OCI-LY7 (cell line): ENCODE results near the gene OR14K1. TPM values are rescaled to one million over a fixed set of nuclear protein-coding genes. Genes with fewer than 3 reads are reported as not detected.

Experiments
- BruUV-seq: library from RNA; stranded (reverse); fragments of 400-500 nt; replicated peaks from 2 replicates; lab custom pipeline; 2021; lab: Mats Ljungman, UMichigan
- CTCF ChIA-PET: fragments of 300-600 bp; sonication (Branson Sonifier 250); formaldehyde crosslinking; loops from one replicate; lab custom pipeline; 2022; ENCODE audit warnings: antibody characterized with exemption; ENCODE audit not compliant: unreplicated experiment; lab: Charles Lee
- POLR2A ChIA-PET: fragments of 300-600 bp; sonication (Branson Sonifier 250); formaldehyde crosslinking; loops from one replicate; lab custom pipeline; 2022; ENCODE audit warnings: antibody characterized with exemption; lab: Charles Lee
- DNase-seq: peaks from one replicate; pipeline ENCODE4 v3.0.0-alpha.2; 2015; ENCODE audit warnings: low spot score
- H2AFZ ChIP-seq: fragments of 200-600 bp; sonication (generic), shearing (Covaris generic); 2 replicates; pipeline ENCODE4 v1.6.1; 2014; ENCODE audit warnings: mild to moderate bottlenecking, antibody characterized with exemption, low read length, moderate library complexity
- H3K27ac ChIP-seq: fragments of 200-600 bp; sonication (generic); 2 replicates; pipeline ENCODE4 v1.5.1; 2014; ENCODE audit warnings: mixed run types, low read depth, mild to moderate bottlenecking, moderate library complexity, low read length, inconsistent platforms; ENCODE audit not compliant: poor library complexity, severe bottlenecking
- H3K36me3 ChIP-seq: fragments of 200-600 bp; sonication (generic); 2 replicates; pipeline ENCODE4 v1.6.1; 2014; ENCODE audit warnings: mild to moderate bottlenecking, antibody characterized with exemption, low read length, moderate library complexity, mixed read lengths; ENCODE audit not compliant: insufficient read depth
- H3K4me1 ChIP-seq: fragments of 200-600 bp; sonication (generic); 2 replicates; pipeline ENCODE4 v1.5.1; 2014; ENCODE audit warnings: mild to moderate bottlenecking, low read length; ENCODE audit not compliant: insufficient read depth, poor library complexity, severe bottlenecking
- H3K4me2 ChIP-seq: fragments of 200-600 bp; sonication (generic); 2 replicates; pipeline ENCODE4 v1.6.1; 2014; ENCODE audit warnings: mild to moderate bottlenecking, low read length
- H3K4me3 ChIP-seq: fragments of 200-600 bp; sonication (generic); 2 replicates; pipeline ENCODE4 v1.5.1; 2014; ENCODE audit warnings: mild to moderate bottlenecking, low read depth, low read length; ENCODE audit not compliant: poor library complexity, severe bottlenecking
- H3K79me2 ChIP-seq: fragments of 200-600 bp; sonication (generic); 2 replicates; pipeline ENCODE4 v1.6.1; 2016; ENCODE audit warnings: low read depth, mild to moderate bottlenecking, low read length, moderate library complexity, mixed read lengths; ENCODE audit not compliant: insufficient read depth
- H3K9me2 ChIP-seq: fragments of 200-600 bp; sonication (generic); 2 replicates; pipeline ENCODE4 v1.6.1; 2016; ENCODE audit warnings: mild to moderate bottlenecking, low read length, mixed read lengths; ENCODE audit not compliant: insufficient read depth
- H3K9me3 ChIP-seq: fragments of 200-600 bp; sonication (generic); 2 replicates; pipeline ENCODE4 v1.6.1; 2014; ENCODE audit warnings: mild to moderate bottlenecking, mixed run types, low read length, mixed read lengths
- H4K20me1 ChIP-seq: fragments of 200-600 bp; sonication (generic); 2 replicates; pipeline ENCODE4 v1.6.1; 2014; ENCODE audit warnings: mild to moderate bottlenecking, antibody characterized with exemption, low read length, moderate library complexity, mixed read lengths; ENCODE audit not compliant: insufficient read depth
- CTCF ChIP-seq: fragments of 200-600 bp; sonication (generic); conservative IDR thresholded peaks from 2 replicates; pipeline ENCODE4 v1.5.1; 2014; ENCODE audit warnings: mild to moderate bottlenecking, antibody characterized with exemption, low read length, moderate library complexity, mixed read lengths
- EZH2phosphoT487 ChIP-seq: fragments of 200-600 bp; sonication (generic); IDR thresholded peaks from 2 replicates; pipeline ENCODE4 v1.6.1; 2018; ENCODE audit warnings: low read depth, borderline replicate concordance, mild to moderate bottlenecking, mixed run types, antibody characterized with exemption, low read length, moderate library complexity, mixed read lengths
- intact Hi-C: fragments of 100-400 bp; cut with micrococcal nuclease; formaldehyde crosslinking; loops from one replicate; pipeline ENCODE4 v1.10.0; 2022; ENCODE audit not compliant: unreplicated experiment
- total RNA-seq, 2 experiments: library from RNA; depleted of rRNA in 1 of 2; stranded (reverse); fragments of >200 nt in 1 of 2; shearing (Covaris generic) in 1 of 2; gene quantifications; 2 replicates each; pipeline ENCODE4 v1.2.3, GENCODE V29; 2014 to 2022

Gene OR14K1
- total RNA-seq, 2 experiments from 2014 or later, result not detected

- intact Hi-C loops, result no loop called here
- no peaks in the 10 kb centered on the region for H4K20me1 ChIP-seq
- H2AFZ ChIP-seq, result no peak overlapping the region
- H3K79me2 ChIP-seq, result no peaks in the 10 kb centered on the region
- ChIA-PET CTCF (no interaction called here), POLR2A (no interaction called here)
- no peaks in the 10 kb centered on the region for H3K9me2 ChIP-seq
- H3K9me3 ChIP-seq, result no peaks in the 10 kb centered on the region
- no peak for TF ChIP-seq EZH2phosphoT487
- TF ChIP-seq CTCF, result no peak
- H3K36me3 ChIP-seq, result no peaks in the 10 kb centered on the region
- no peak overlapping the region for H3K4me2 ChIP-seq
- H3K4me3 ChIP-seq, result no peak overlapping the region
- no peak overlapping the region for H3K27ac ChIP-seq
- no peak for DNase-seq
- no TSS peak for BruUV-seq
- no peaks in the 10 kb centered on the region for H3K4me1 ChIP-seq
These were observed 24.7 kb upstream of the OR14K1 start for GRCh38 chr1:247713753-247714152.

- BruUV-seq, result no TSS peak
- H3K4me2 ChIP-seq, result no peak within 1 kb of the TSS
- no peak for DNase-seq
- intact Hi-C loops, result no loop called here
- H4K20me1 ChIP-seq, result no peaks in the 10 kb centered on the region
- H2AFZ ChIP-seq, result no peak within 1 kb of the TSS
- ChIA-PET POLR2A (no interaction called here), CTCF (no interaction called here)
- H3K36me3 ChIP-seq, result no peaks in the 10 kb centered on the region
- no peak within 1 kb of the TSS for H3K27ac ChIP-seq
- H3K4me3 ChIP-seq, result no peak within 1 kb of the TSS
- H3K9me2 ChIP-seq, result no peaks in the 10 kb centered on the region
- TF ChIP-seq CTCF (no peak), EZH2phosphoT487 (no peak)
- no peaks in the 10 kb centered on the region for H3K79me2 ChIP-seq
- no peaks in the 10 kb centered on the region for H3K9me3 ChIP-seq
- H3K4me1 ChIP-seq, result no peaks in the 10 kb centered on the region
These were observed 21.9 kb upstream of the OR14K1 start, which contains the start of gene OR6F1 for GRCh38 chr1:247716546-247716945. Gene OR6F1, minus strand, starts transcription at chr1:247716646. Its CDS starts 3,891 bp downstream, at chr1:247712755.

DNA sequence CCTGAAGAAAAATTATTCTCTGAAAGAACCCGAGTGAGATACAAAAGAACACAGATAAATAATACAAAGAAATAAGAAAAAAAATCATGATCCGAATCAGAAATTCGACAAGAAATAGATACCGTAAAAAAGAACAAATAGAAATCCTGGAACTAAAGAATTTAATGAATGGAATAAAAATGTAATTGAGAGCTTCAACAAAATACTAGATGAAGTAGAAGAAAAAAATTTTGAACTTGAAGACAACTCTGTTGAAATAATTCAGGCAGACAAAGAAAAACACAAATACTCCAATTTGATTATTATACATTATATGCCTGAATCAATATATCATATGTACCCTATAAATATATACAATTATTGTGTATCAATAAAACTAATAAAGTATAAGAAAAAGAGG, 17.2 kb upstream of the OR14K1 start:
- Histone ChIP-seq H4K20me1 (no peaks in the 10 kb centered on the region), H3K4me2 (no peak overlapping the region), H3K9me3 (no peaks in the 10 kb centered on the region), H3K9me2 (no peaks in the 10 kb centered on the region), H3K4me1 (no peaks in the 10 kb centered on the region), H2AFZ (no peak overlapping the region), H3K79me2 (no peaks in the 10 kb centered on the region), H3K4me3 (no peak overlapping the region), H3K36me3 (no peaks in the 10 kb centered on the region), H3K27ac (no peak overlapping the region)
- ChIA-PET POLR2A (no interaction called here), CTCF (no interaction called here)
- no TSS peak for BruUV-seq
- intact Hi-C loops, result no loop called here
- TF ChIP-seq CTCF, result no peak
- no peak for TF ChIP-seq EZH2phosphoT487
- DNase-seq, result no peak
